Lung (tissue), 12 donors: ENCODE measurements around the gene NTNG2. TPM values are rescaled to one million over a fixed set of nuclear protein-coding genes. Genes with fewer than 3 reads are reported as not detected.
A peak's percentile ranks its signal among the peaks of the same experiment; 100 is the strongest.

ENCODE experiments used
- ATAC-seq: fragments of 200-7000 bp; cut with Tn5 transposase; one replicate; pipeline ENCODE4 v1.9.1; 2020; ENCODE audit warnings: moderate number of reproducible peaks; ENCODE audit not compliant: insufficient read depth, low FRiP score
- DNase-seq, 3 donors: peaks; one replicate each; pipeline ENCODE4 v3.0.0-alpha.2; 2013 to 2017
- H3K27ac ChIP-seq, 2 donors: one replicate each; pipeline ENCODE4 v1.5.1; 2013; ENCODE audit warnings: mild to moderate bottlenecking in 2 of 2, moderate library complexity in 2 of 2, control low read depth in 1 of 2, inconsistent platforms in 1 of 2, low read depth in 1 of 2, low read length in 1 of 2
- H3K27me3 ChIP-seq, 3 donors: one replicate each; pipeline ENCODE4 v1.5.1; 2013; ENCODE audit warnings: low read length in 2 of 3; ENCODE audit not compliant: control insufficient read depth in 3 of 3, insufficient read depth in 3 of 3
- H3K36me3 ChIP-seq, 4 donors: one replicate each; pipeline ENCODE4 v1.5.1; 2013; ENCODE audit warnings: low read length in 4 of 4, mild to moderate bottlenecking in 1 of 4, moderate library complexity in 1 of 4; ENCODE audit not compliant: control insufficient read depth in 4 of 4, insufficient read depth in 4 of 4
- H3K4me1 ChIP-seq, 5 donors: one replicate each; pipeline ENCODE4 v1.5.1; 2013; ENCODE audit warnings: low read length in 5 of 5, mild to moderate bottlenecking in 2 of 5, moderate library complexity in 1 of 5; ENCODE audit not compliant: control insufficient read depth in 5 of 5, insufficient read depth in 5 of 5
- H3K4me3 ChIP-seq: one replicate; pipeline ENCODE4 v1.5.1; 2013; ENCODE audit warnings: mild to moderate bottlenecking, control low read depth, moderate library complexity
- H3K9ac ChIP-seq, 2 donors: one replicate each; pipeline ENCODE4 v1.5.1; 2013; ENCODE audit warnings: low read length in 2 of 2, control low read depth in 1 of 2; ENCODE audit not compliant: insufficient read depth in 1 of 2
- H3K9me3 ChIP-seq, 4 donors: one replicate each; pipeline ENCODE4 v1.5.1; 2013; ENCODE audit warnings: low read length in 3 of 4, mild to moderate bottlenecking in 1 of 4, moderate library complexity in 1 of 4; ENCODE audit not compliant: control insufficient read depth in 4 of 4, insufficient read depth in 3 of 4
- WGBS, 2 donors: extraction: QIAGEN DNeasy Blood & Tissue Kit; methylation state at CpG; one replicate each; pipeline ENCODE4 v1.1.7; 2013; 5-methylcytosine and 5-hydroxymethylcytosine counted together
- polyA plus RNA-seq, 2 donors: library from polyadenylated mRNA; stranded (reverse); fragments of 200-250 nt; gene quantifications; one replicate each; pipeline ENCODE4 v1.2.1, GENCODE V29; 2013
- total RNA-seq, 2 donors: library from RNA; depleted of rRNA in 1 of 2; stranded (reverse); fragments of >200 nt in 1 of 2; gene quantifications; one replicate each; pipeline ENCODE4 v1.2.1, GENCODE V29; 2014 to 2021
- TF ChIP-seq, protein P1 (sequence below): IDR thresholded peaks from 2 replicates; pipeline ENCODE4 v1.5.1; 2012; ENCODE audit warnings: mild to moderate bottlenecking; ENCODE audit errors: control extremely low read depth, extremely low read depth
- donor health status: control.
- donor health status: control.
- donor health status: Bipolar disorder and iron deficiency.
- donor health status: healthy.
- donor health status: DM: yes; HTN: yes; CAD: no.

Gene NTNG2
- total and polyA plus RNA-seq, 4 donors: 2.2 to 4.4 (median 2.5) TPM

DNA sequence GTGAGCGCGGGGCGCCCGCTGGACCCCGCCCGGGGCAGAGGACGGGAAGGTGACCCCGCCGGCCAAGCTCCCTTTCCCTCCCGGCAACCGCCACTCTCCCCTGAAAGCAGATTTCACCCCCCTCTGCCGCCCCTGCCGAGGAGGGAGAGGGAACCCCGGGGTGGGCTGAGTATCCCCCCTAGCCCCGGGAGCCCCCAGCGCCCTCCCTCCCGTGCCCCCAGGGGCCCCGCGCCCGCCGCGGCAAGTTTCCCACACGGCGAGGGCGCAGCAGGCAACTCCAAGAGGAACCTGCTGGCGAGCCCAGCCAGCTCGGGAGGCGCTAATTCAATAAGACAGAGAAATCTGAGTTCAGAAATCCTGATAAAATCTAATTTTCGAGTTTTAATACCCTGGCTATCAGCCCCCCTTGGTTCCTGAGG lies 1.6 kb downstream of the NTNG2 start:
- WGBS, 2 donors: 0% methylated on average over 24 to 29 of the region's 29 CpGs
- TF ChIP-seq, protein P1, sequence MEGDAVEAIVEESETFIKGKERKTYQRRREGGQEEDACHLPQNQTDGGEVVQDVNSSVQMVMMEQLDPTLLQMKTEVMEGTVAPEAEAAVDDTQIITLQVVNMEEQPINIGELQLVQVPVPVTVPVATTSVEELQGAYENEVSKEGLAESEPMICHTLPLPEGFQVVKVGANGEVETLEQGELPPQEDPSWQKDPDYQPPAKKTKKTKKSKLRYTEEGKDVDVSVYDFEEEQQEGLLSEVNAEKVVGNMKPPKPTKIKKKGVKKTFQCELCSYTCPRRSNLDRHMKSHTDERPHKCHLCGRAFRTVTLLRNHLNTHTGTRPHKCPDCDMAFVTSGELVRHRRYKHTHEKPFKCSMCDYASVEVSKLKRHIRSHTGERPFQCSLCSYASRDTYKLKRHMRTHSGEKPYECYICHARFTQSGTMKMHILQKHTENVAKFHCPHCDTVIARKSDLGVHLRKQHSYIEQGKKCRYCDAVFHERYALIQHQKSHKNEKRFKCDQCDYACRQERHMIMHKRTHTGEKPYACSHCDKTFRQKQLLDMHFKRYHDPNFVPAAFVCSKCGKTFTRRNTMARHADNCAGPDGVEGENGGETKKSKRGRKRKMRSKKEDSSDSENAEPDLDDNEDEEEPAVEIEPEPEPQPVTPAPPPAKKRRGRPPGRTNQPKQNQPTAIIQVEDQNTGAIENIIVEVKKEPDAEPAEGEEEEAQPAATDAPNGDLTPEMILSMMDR: no peak
- no peak overlapping the region for H3K27ac ChIP-seq
- DNase-seq: peak in 1 of 3 donors; percentile 26
- H3K27me3 ChIP-seq: peaks cover 0 to 83% (median 56%) of the 10 kb centered on the region in 3 donors
- H3K4me3 ChIP-seq: peak overlapping the region; percentile 64
- H3K4me1 ChIP-seq: peaks cover 3 to 25% (median 7%) of the 10 kb centered on the region in 5 donors
- H3K9ac ChIP-seq: no peak overlapping the region
- no peaks in the 10 kb centered on the region for H3K9me3 ChIP-seq
- H3K36me3 ChIP-seq: no peaks in the 10 kb centered on the region
- no peak for ATAC-seq

DNA sequence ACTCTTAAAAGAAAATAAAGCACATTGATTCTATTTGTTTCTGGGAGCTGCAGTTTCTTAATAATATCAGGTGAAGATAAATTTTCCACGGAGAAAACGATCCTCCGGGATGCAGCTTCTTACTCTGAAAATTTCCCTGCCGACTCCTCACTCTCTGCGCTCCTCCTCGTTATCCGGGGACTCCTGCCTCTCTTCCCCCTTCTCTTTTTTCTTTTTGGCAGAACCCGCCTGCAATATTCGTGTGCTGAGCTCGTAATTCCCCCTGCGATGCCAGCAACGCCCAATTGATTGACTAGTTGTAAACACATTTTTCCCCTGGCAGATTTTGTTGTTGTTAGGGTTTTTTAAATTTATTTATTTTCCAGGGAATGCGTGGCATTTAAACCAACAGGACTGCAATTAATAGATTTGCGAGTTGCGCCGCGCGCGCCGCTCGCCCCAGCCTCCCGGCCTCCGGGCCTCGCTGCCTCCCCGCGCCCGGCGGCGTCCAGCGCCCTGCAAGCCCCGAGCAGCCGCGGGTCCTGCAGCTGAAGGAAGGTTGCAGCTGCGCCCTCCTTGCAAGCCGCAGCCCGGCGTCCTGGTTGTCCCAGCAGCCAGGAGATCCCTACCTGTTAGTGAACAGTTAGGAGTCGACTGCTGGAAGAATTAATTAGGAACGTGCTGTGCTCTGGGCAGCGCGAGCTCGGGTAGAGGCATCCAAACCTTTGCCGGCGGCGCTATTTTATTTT lies 2.2 kb downstream of the NTNG2 start:
- TF ChIP-seq, protein P1: no peak
- DNase-seq: peak in 1 of 3 donors; percentile 26
- no peak overlapping the region for H3K27ac ChIP-seq
- no peak overlapping the region for H3K4me3 ChIP-seq
- peaks cover 3 to 31% (median 7%) of the 10 kb centered on the region in 5 donors for H3K4me1 ChIP-seq
- no peak overlapping the region for H3K9ac ChIP-seq
- ATAC-seq: no peak
- H3K36me3 ChIP-seq: no peaks in the 10 kb centered on the region
- H3K9me3 ChIP-seq: no peaks in the 10 kb centered on the region
- 12 to 15% methylated on average over 45 of the region's 45 CpGs for WGBS, 2 donors
- H3K27me3 ChIP-seq: peaks cover 0 to 79% (median 54%) of the 10 kb centered on the region in 3 donors

DNA sequence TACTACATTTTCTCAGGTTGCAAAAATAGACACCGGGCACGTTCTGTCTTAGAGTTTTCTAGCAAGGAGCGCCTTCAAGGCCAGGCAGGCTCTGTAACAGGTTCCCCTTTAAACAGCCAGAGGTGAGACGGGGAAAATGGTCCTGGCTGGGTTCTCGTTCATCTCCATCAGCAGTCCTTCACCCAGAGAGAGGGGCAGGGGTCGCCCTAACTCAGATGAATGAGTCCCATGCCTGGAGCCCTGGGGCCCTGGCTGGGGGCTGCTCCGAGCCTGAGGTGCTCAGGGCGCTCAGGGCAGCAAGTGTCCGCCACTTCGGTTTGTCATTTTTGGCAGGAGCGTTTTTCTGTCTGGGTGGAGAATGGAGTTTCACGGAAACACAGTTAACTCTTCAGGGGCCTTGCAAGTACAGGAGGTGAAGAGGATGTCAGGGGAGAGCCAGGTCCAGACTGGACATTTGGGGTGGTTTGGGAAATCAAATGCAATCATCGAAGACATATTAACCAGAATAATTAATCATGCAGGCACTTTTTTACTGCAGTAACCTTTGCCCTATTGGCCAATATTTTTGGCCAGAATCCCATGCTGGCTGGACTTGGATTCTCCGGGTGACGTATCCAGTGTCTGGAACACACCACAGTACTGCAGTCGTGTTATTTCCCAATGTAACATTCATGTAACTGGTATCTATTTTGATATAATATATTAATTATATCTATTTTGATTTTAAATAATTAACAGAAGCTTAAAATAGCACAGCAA lies 2.9 kb downstream of the NTNG2 start:
- Histone ChIP-seq H3K4me1 (peaks cover 3 to 31% (median 7%) of the 10 kb centered on the region in 5 donors), H3K4me3 (no peak overlapping the region), H3K36me3 (no peaks in the 10 kb centered on the region), H3K27me3 (peaks cover 0 to 74% (median 51%) of the 10 kb centered on the region in 3 donors), H3K9ac (no peak overlapping the region), H3K9me3 (no peaks in the 10 kb centered on the region), H3K27ac (no peak overlapping the region)
- TF ChIP-seq, protein P1: no peak
- ATAC-seq: no peak
- peak; percentile 67 to 82 (median 76) for DNase-seq
- WGBS, 2 donors: 27 to 45% methylated on average over 16 of the region's 16 CpGs
